OCI-LY7 (cell line): Measurements from ENCODE around the gene MINDY4.

Experiments used
- CTCF ChIP-seq: fragments of 200-600 bp; sonication (generic); conservative IDR thresholded peaks from 2 replicates; pipeline ENCODE4 v1.5.1; 2014; ENCODE audit warnings: mild to moderate bottlenecking, antibody characterized with exemption, low read length, moderate library complexity, mixed read lengths
- EZH2phosphoT487 ChIP-seq: fragments of 200-600 bp; sonication (generic); IDR thresholded peaks from 2 replicates; pipeline ENCODE4 v1.6.1; 2018; ENCODE audit warnings: low read depth, borderline replicate concordance, mild to moderate bottlenecking, mixed run types, antibody characterized with exemption, low read length, moderate library complexity, mixed read lengths

- no peak for TF ChIP-seq EZH2phosphoT487
- no peak for TF ChIP-seq CTCF
Observed at GRCh38 chr7:30861612-30862011, 90.4 kb downstream of the MINDY4 start.
